CD4-positive, alpha-beta T cell treated with Interleukin-21 for 1 hour (primary cell): ENCODE data around the gene WDR81.
"Not testable (repeated sequence)": the region's sequence is repeated elsewhere in the genome, so short reads cannot be mapped to it uniquely, and the experiment has no call there.

Source experiments
- DNase-seq: peaks from one replicate; pipeline ENCODE4 v3.0.0-alpha.2; 2020

The WDR81 gene

DNA sequence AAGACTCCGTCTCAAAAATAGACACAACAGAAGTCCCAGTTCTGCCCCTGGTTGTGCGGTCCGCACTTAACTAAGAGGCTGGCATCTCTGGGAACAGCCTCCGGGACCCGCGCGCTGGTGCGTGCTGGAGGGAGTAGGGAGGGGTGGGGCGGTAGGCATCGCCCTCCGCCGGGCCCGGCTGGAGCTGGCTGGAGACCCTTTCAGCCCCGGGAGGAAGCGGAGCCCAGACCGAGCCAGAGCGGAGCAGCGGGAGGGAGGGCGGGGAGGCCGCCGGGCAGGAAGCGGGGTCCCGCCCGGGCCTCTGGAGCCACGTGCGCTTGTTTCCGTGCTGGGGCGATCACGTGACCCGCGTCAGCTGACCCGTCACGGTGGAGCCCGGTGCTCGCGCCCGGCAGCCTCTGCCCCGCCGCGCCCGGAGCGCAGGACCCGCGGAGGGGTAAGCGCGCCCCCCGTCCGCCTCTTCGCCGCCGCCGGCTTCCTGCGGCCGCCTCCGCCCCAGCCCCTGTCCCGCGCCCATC is at the start of gene WDR81:
Gene WDR81, plus strand, starts transcription at position 354 of the 518 bp plus-strand sequence. CDS start 256 bp downstream, outside the sequence.
- peak; percentile 85 for DNase-seq

DNA sequence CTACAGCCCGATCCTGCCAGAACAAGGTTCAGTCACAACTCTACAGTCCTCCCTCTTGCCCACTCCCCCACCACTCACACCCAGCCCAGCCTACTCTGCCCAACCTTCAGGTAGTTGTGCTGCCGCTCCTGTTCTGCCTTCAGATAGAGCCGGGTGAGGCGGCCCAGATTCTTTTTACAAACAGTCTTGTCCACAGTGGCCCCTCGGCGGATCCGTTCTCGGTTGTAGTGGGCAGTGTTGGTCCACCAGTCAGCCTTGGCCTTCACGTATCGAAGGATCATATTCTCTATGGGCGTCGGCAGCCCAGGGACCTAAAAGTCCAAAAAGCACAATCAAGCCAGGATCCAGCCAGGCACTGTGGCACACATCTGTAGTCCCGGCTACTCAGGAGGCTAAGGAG is 48.1 kb upstream of the WDR81 start:
- DNase-seq: no peak

- DNase-seq: no peak
Observed at GRCh38 chr17:1683459-1683858, 41.0 kb upstream of the WDR81 start.

- DNase-seq: peak; percentile 99
Observed at GRCh38 chr17:1684378-1685189, 39.9 kb upstream of the WDR81 start, which contains the start of gene PRPF8. Gene PRPF8 (minus strand): TSS chr17:1684867. CDS start chr17:1684571, 296 bp downstream.

- DNase-seq: no peak
Observed at GRCh38 chr17:1686086-1686485, 38.4 kb upstream of the WDR81 start.

GRCh38 chr17:1688405-1688804 is 36.1 kb upstream of the WDR81 start:
- not testable (repeated sequence) for DNase-seq

GRCh38 chr17:1690544-1691221 is 33.8 kb upstream of the WDR81 start:
- no peak for DNase-seq

DNA sequence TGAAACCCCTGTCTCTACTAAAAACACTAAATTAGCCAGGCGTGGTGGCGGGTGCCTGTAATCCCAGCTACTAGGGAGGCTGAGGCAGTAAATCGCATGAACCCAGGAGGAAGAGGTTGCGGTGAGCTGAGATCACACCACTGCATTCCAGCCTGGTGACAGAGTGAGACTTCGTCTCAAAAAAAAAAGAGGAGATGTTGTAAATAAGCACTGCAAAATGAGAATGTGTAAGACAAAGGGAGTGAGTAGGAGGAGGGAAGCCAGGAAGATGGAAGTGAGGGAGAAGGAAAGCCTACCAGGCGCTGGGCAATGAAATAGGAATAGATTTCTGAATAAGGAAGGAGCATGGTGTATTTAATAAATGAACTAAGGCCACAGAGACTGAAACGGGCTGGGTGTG is 31.2 kb upstream of the WDR81 start:
- DNase-seq: no peak

DNA sequence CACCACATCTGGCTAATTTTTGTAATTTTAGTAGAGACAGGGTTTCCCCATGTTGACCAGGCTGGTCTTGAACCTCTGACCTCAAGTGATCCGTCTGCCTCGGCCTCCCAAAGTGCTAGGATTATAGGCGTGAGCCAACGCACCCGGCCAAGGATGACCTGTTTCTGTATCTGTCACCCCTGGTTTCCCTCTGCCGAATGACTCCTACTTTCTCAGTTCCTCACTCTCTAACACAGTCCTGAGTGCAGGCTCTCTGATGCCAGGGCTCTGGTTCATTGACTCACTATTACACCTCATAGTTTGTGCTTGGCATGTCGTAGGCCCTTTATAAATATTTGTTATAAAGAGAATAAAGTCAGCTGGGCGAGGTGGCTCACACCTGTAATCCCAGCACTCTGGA is 29.1 kb upstream of the WDR81 start:
- DNase-seq: no peak

DNA sequence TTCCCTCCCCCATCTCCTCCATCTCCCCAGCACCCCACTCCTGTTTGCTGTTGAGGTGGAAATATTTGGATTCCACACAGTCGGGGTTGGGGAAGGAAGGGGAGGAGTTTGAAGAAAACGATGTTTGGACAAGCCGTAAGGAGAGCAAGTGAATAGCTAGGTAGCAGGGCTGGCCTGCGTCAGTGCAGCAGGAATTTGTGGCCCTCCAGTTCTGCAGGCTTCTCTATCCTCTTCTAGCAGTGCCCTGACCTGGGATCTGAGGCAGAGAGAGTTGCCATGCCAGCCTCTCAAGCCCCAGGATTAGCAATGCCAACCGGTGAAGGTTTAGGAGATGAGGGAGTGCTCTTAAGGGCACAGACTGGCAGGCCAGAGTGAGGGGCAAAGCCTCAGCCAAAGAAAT is 26.8 kb upstream of the WDR81 start:
- no peak for DNase-seq

GRCh38 chr17:1699891-1700290 is 24.6 kb upstream of the WDR81 start:
- not testable (repeated sequence) for DNase-seq

GRCh38 chr17:1703063-1703462 is 21.4 kb upstream of the WDR81 start:
- DNase-seq: no peak

DNA sequence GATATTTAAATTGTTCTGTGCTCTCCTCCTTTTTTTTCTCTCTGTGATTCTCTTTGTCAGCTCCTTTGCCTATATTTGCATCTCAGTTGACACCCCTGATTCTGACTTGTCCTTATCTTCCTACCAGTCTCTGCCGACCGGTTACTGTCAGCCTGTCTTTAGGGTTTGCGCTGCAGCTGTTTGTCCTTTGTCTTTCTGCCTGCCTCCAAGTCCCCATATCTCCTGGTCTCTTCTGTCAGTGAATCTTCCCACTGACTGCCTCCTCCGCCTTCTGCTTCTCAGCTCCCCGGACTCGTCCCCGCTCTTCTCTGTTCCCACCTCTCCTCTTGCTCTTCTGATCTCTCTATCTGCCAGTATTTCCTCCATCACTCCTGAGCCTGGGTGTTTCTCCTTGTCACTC is 19.5 kb upstream of the WDR81 start:
- DNase-seq: no peak

DNA sequence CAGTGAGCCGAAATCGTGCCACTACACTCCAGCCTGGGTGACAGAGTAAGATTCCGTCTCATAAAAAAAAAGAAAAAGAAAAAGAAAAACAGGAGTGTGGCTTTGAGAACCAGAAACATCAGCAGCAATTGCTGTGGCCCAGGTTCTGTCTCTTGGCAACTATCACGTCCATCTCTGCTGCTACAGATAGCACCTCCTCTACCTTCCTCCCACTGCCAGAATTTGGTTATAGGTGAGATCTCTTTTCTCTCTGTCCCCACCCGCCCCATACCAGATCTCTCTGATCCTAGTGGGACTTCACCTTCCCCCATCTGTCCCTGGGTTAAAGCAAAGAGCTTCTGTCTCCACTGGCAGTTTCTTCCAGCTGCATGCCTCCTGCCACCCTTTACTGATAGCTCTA is 17.4 kb upstream of the WDR81 start:
- DNase-seq: peak; percentile 68

DNA sequence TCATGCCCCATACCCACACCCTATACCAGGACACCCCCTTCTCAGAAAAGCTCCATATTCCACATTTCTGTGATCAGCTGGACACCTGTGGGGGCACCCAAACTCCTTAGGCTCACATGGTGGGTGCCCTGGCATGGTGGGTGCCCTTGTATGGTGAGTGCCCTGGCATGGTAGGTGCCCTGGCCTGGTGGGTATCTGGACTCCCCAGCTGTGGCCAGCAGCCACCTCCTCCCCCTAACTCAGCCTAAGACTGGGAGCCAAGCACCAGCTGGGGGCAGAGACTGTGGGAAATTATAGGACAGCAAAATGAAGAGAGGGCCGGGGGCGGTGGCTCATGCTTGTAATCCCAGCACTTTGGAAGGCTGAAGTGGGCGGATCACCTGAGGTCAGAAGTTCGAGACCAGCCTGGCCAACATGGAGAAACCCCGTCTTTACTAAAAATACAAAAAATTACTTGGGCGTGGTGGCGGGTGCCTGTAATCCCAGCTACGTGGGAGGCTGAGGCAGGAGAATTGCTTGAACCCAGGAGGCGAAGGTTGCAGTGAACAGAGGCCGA is 15.6 kb upstream of the WDR81 start:
- not testable (repeated sequence) for DNase-seq

DNA sequence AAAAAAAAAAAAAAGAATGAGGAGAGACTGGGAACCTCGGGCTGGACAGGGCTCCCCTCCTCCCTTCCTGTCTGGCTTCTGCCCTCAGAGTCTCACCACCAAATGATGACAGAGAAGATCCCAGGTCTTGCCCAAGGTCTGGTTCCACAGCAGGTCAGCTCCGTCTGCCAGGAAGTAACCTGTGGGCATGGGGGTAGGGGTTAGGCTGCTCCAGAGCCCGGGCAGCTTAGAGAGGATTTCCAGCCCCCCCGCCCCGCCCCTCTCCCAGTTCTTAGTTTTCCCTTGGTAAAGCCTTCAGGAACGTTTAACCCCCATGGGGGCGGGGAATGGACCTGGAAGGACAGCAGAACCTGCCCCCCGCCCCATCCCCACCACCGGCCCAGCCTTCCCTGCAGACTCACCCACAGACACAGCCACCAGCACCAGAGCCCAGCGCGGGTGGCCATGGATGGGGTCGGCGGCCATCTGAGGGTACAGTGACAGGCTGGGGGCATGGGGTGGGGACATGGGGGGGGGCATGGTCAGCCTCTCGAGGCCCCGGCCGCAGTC is 15.0 kb upstream of the WDR81 start:
- peak; percentile 13 for DNase-seq

DNA sequence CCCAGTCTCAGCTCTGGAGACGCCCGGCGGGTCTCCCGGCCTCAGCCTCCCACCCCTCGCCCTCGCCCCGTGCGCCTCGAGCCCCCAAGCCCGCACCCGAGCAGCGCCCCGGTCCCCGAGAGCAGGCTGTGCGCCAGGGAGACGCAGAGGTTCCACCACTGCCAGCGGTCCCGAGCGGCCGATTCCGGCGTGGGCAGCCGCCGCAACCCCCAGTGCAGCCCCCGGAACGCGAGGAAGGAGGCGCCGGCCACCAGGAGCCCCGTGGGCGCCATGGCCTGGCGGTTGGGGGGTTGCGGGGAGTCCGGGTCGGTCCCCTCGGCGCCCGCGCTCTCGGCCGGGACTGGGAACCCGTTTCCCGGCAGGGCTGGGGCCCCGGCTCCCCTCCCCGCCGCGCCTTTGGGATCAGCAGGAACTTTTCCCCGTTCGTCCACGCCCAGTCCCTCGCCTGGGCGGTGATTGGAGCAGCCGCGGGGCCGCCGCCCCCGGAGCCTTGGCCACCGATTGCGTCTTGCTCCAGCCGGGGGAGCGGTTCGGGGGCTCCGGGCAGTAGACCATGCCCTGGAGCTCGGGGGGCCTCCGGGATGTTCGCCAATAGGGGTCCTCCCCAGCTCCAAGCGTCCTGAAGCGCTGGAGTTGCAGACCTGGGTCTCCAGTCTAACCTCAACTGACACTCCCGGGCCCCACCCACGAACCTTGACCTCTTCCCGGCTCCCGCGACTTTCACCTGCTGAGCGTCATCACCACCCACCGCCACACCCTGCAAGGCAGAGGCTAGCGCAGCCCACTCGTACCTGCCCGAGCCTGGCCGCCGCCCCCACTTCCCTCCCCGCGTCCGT is 14.3 kb upstream of the WDR81 start, which contains the start of gene TLCD2:
Gene TLCD2, minus strand, starts transcription at position 407 of the 836 bp plus-strand sequence. Its CDS starts 135 bp downstream, at position 272.
- DNase-seq: peak; percentile 12

DNA sequence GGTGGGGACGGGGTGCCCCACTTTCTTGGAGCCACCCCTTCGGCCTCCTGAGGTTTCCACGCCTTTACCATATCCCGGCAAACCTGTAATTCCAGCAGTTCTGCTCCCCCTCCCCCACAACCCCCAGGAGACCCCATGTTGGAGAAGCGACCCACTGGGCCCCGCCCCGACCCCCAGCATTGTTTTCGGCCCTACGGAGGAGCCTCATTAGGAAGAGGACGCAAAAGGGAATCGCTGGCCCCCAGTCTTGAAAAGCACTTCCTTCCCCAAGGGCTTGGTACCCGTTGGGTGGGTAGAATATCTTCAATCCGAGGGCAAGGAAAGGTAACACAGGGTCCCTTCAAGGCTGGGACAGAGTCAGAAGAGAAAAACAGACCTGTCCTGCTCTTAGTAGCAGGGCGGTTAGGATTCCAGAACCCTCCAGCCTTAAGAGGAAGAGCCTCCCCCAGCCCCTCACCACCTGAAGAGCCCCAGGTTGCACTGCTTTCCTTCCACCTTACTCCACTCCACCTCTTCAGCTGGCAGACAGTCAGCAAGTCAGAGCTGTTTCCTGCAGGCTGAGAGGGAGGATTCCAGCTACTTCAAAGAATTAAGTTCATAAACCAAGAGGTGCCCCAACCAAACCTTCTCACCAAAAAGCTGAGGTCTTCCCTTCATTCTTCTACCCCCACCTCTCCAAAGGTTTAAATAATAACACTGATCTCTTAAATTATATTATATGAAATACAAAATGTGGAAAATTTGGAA is 13.5 kb upstream of the WDR81 start:
- peak; percentile 21 for DNase-seq

GRCh38 chr17:1711804-1712203 is 12.7 kb upstream of the WDR81 start:
- no peak for DNase-seq

- DNase-seq: no peak
Observed at GRCh38 chr17:1712271-1712670, 12.2 kb upstream of the WDR81 start.

DNA sequence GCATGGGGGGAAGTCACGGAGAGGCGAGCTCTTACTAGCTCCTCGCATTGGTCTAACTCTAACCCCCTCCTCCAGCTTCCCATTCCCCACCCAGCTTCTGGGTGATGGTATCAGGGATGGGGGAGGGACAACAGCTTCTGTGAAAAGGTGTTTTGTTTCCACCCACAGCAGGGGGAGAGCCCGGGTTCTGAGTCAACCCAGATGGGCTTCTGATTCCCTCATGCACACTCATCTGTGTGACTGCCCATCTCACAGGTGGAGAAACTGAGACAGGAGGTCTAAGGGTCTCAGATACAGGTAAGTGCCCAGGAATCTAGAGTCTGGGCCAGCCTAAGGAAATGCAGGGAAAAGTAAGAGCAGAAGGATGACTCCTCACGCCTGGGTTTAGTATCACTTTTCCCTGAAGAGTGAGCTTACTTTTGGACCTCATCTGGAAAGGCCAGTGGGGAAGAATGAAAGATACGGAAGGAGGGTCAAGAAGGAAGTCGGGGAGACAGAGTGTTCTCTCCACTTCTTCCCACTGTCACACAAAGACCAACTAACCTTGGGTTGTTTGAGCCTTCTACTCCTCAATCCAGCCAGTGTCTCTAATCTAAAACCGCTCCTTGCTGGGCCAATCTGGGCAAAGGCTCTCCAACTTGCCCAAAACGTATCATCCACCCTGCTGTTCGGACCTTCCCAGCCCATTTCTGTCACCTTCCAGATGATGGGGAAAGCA is 11.2 kb upstream of the WDR81 start:
- no peak for DNase-seq
